DMS153 treated with DMSO at 0.1 percent for 48 hours (cell line): Measurements from ENCODE around the gene LPXN.

Experiments
- DNase-seq: peaks from one replicate; lab custom pipeline; 2025; ENCODE audit not compliant: unreplicated experiment; lab: John Stamatoyannopoulos, UW

Gene LPXN

GRCh38 chr11:58575377-58576020 is at the start of gene LPXN:
TSS of gene LPXN (minus strand) at chr11:58575856. CDS start at chr11:58575772, 84 bp downstream.
- no peak for DNase-seq

DNA sequence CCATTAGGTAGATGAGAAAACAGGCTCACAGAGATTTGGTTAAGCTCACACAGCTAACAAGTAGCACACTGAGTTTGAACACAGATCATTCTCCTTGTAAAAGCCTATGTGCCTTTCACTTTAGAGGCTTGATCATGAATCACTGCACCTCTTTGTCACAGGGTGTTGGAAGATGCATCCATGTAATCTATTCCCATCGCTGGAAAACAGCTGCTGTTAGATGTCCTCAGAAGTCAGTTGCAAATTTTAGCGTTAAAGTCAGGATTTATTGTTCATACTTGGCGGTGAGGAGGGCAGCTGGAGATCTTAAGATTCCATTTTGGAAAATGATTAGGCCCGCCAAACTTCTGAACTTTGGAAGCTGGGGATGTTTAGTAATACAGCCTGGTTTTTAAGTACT is 49.4 kb upstream of the LPXN start:
- DNase-seq: no peak

- DNase-seq: no peak
Observed at GRCh38 chr11:58622344-58622743, 46.7 kb upstream of the LPXN start, which contains the start of gene CNTF. TSS of gene CNTF (plus strand) at chr11:58622665. CDS start at chr11:58622753, 88 bp downstream.

DNA sequence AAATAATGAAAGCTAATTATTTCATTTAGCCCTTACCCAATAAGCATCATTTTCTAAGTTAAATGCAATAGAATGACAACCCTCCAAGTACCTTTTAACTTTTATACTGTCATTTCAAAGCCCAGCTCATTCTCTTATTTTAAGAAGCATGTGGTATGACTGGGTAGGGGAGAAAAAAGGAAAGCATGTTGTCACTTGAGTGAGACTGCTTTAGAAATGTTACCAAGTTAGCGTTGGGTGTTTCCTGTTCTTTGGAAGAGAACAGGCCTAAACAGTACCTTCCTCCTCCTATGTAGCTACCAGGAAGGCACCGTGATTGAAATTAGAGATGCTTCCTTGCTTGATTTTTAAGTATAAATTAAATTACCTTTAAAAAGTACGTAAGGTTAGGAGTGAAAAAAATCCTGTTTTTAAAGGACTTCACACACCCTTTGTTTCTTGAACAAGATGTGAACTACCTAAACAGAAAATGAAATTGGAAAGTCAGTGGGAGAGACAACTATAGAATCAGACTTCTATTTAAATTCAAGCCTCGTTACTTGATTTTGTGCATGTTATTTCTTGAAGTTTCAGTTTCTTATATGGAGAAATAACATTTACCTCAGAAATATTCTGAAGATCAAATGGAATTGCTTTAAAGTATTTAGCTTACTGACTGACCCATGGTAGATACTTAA is 46.1 kb upstream of the LPXN start:
- no peak for DNase-seq

GRCh38 chr11:58617976-58618557 is 42.4 kb upstream of the LPXN start:
- no peak for DNase-seq

- DNase-seq: no peak
Observed at GRCh38 chr11:58616594-58616993, 40.9 kb upstream of the LPXN start.

DNA sequence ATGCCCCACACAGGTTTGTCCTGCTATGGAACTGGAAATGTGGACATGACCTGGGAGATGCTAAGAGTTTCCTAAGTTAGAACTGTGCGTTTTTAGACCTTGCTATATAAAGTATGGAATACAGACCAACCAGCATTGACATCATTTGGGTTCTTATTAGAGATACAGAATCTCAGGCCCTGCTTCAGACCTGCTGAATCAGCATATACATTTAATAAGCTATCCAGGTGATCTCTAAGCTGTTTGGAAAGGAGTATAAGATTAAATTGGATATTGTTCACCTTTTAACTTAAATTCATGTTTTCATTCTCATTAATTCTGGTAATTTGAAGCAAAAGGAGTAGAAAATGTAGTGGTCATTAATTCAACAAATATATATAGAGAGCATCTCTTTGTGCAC is 39.9 kb upstream of the LPXN start:
- DNase-seq: no peak

GRCh38 chr11:58613228-58613627 is 37.6 kb upstream of the LPXN start:
- no peak for DNase-seq

DNA sequence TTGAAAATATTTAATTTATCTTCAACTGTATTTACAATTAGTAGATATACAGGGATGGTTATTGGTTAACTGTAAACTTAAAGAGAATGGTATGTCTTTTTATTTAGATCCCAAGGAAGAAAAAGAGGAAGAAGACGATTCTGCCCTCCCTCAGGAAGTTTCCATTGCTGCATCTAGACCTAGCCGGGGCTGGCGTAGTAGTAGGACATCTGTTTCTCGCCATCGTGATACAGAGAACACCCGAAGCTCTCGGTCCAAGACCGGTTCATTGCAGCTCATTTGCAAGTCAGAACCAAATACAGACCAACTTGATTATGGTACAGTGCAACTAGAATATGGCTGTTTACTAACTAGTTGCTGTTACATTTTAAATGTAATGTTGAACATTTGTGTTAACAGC is 34.1 kb upstream of the LPXN start:
- DNase-seq: no peak

DNA sequence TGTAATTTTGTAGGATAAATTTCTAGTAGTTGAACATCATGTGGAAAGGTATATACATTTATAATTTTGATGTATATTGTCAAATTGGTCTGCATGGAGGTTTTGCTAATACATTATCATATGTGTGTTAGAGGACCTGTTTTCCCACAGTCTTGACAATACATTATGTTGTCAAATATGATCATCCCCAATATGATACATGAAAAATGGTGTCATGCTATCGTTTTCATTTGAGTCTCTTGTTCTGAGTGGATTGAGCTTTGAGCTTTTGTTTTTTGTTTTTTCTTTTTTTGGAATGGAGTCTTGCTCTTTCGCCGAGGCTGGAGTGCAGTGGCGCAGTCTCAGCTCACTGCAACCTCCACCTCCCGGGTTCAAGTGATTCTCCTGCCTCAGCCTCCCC is 32.7 kb upstream of the LPXN start:
- no peak for DNase-seq

- no peak for DNase-seq
Observed at GRCh38 chr11:58606930-58607714, 31.5 kb upstream of the LPXN start.

DNA sequence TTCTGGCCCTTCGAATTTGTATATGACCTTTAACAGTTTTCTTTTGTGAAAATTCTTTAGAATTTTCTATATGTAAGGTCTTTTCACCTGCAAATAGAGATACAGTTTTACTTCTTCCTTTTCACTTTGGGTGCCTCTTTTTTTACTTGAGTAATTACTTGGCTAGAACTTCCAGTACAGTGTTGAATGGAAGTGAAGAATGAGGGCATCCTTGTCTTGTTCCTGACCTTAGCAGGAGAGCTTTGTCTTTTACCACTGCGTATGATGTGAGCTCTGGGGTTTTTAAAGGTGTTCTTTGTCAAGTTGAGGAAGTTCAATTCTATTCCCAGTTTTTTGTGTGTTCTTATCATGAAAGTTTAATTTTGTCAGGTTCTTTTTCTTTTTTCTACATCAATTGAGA is 24.9 kb upstream of the LPXN start:
- no peak for DNase-seq

GRCh38 chr11:58597486-58598144 is 22.0 kb upstream of the LPXN start:
- DNase-seq: no peak

- no peak for DNase-seq
Observed at GRCh38 chr11:58596621-58597020, 21.0 kb upstream of the LPXN start.

DNA sequence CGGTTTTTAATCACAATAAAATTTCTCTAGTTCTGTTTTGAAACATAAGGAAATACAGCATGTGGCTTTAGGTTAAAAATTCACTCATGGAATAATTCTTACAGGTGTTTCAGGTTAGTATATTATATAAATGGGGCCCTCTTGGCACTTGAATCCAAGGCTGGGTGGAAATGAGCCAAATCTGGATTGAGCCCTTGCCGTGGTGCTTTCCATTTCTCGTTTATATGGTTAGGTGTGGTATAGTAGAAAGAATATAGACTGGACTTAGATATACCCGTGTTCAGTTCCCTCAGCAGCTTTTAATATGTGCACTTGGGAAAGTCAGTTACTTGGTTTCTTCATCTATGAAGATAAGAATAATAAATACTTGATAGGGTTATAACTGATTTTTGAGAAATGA is 19.2 kb upstream of the LPXN start:
- DNase-seq: no peak

- no peak for DNase-seq
Observed at GRCh38 chr11:58592760-58593472, 17.3 kb upstream of the LPXN start.

GRCh38 chr11:58591659-58592058 is 16.0 kb upstream of the LPXN start:
- DNase-seq: no peak

DNA sequence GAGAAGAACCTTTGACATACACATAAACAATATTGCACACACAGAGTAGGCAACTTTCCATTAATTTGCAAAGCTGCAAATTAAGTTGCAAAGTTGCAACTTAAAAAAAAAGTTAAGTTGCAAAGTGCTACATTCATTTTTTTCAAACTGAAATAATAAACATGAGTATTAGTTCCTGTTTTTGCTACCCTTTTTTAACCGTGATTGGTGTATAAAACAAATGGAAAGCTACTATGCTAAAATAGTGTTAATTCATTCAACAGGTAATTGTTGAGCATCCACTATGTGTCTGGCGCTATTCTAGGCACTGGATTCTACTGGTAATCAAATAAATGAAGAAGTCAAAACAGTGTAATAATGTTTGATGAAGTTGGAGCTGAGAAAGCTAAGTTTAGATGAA is 11.3 kb upstream of the LPXN start:
- no peak for DNase-seq

GRCh38 chr11:58582437-58582836 is 6.8 kb upstream of the LPXN start:
- DNase-seq: no peak

- no peak for DNase-seq
Observed at GRCh38 chr11:58580311-58580710, 4.7 kb upstream of the LPXN start.
